ENCODE data around the gene DTWD2. TPM values are rescaled to one million over a fixed set of nuclear protein-coding genes. Genes with fewer than 3 reads are reported as not detected.

DTWD2 gene
- total RNA-seq, 1 experiment from 2014 or later: 10.1 TPM

- BruUV-seq (replicated peaks): no TSS peak
Measured at GRCh38 chr5:118905196-118905595, 83.2 kb downstream of the DTWD2 start.

DNA sequence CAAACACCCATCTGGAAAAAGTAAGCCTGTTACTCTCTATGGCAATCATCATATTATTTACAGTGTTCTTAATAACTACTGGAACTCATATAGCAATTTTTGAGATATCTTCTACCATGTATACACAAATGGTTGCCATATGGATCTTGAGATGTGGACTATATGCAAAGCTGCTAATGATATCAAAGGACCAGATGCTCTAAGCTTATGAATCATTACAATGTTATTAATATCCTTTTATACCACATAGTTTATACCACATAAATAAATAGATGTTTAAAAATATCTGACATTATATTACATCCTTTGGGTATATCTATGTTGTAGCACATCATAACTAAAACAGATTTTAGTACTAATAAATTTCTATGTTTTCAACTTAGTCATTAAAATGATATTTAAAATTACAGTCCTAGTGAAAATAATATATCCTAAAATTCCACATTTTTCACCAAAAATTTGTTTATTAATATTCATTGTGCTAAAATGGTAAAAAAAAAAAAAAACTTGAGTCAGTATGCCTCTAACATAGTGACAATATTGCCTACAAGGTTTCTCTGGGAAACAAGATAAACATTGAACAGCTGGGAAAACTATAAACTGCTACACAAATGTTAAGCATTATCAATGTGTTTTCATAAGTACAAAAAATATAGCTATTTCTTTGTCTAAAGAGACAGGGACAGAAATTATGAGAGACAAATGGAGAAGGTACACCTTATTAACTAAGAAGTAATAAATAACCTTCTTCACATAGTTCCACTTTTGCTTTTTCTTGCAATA is 85.5 kb downstream of the DTWD2 start:
- Mint-ChIP-seq H3K4me1 (ENCODE audit: insufficient read depth, unreplicated experiment) (no peaks in the 10 kb centered on the region), H3K27me3 (ENCODE audit: insufficient read depth, unreplicated experiment) (no peaks in the 10 kb centered on the region), H3K27ac (ENCODE audit: low read depth, unreplicated experiment) (no peak overlapping the region), H3K9me3 (ENCODE audit: unreplicated experiment) (no peaks in the 10 kb centered on the region), H3K36me3 (ENCODE audit: insufficient read depth, unreplicated experiment) (no peaks in the 10 kb centered on the region), H3K4me3 (ENCODE audit: unreplicated experiment) (no peak overlapping the region)
- intact Hi-C loops (cut with micrococcal nuclease): no loop called here
- no TSS peak for BruUV-seq (replicated peaks)
- TF ChIP-seq CTCF (IDR thresholded peaks at IDR 0.05; ENCODE audit: unreplicated experiment): no peak
- no peak for DNase-seq (ENCODE audit: unreplicated experiment)
- POLR2A ChIA-PET: no interaction called here
- CTCF ChIA-PET: interaction anchor here (0.7 to 1.5 kb wide), 2 partner anchors 85 to 1507 kb away, joined by 3 read pairs; partner anchors contain the start of gene DTWD2

More at GRCh38 chr5:118905196-118905595, 83.2 kb downstream of the DTWD2 start:
- no peak for DNase-seq (ENCODE audit: unreplicated experiment)
- no peaks in the 10 kb centered on the region for H3K4me1 Mint-ChIP-seq (ENCODE audit: insufficient read depth, unreplicated experiment)
- H3K27ac Mint-ChIP-seq (ENCODE audit: low read depth, unreplicated experiment): no peak overlapping the region
- ChIA-PET POLR2A (no interaction called here), CTCF (interaction anchor here (0.9 kb wide), 1 partner anchor 10 kb away, joined by 3 read pairs; no protein-coding TSS in a partner anchor)
- no peak overlapping the region for H3K4me3 Mint-ChIP-seq (ENCODE audit: unreplicated experiment)
- H3K9me3 Mint-ChIP-seq (ENCODE audit: unreplicated experiment): no peaks in the 10 kb centered on the region
- intact Hi-C loops (cut with micrococcal nuclease): no loop called here
- no peaks in the 10 kb centered on the region for H3K36me3 Mint-ChIP-seq (ENCODE audit: insufficient read depth, unreplicated experiment)
- H3K27me3 Mint-ChIP-seq (ENCODE audit: insufficient read depth, unreplicated experiment): no peaks in the 10 kb centered on the region
- TF ChIP-seq CTCF (IDR thresholded peaks at IDR 0.05; ENCODE audit: unreplicated experiment): no peak

DNA sequence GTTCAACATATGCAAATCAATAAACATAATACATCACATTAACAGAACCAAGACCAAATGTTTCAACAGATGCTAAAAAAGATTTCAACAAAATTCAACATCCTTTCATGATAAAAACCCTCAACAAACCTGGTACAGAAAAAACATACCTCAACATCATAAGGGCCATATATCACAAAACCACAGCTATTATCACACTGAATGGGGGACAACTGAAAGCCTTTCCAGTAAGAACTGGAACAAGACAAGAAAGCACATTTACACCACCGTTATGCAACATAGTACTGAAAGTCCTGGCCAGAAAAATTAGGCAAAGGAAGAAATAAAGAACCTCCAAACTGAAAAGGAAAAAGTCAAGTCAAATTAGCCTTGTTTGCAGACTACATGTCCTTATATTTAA is 93.6 kb downstream of the DTWD2 start:
- no peak for DNase-seq (ENCODE audit: unreplicated experiment)
- Mint-ChIP-seq H3K4me1 (ENCODE audit: insufficient read depth, unreplicated experiment) (no peaks in the 10 kb centered on the region), H3K27me3 (ENCODE audit: insufficient read depth, unreplicated experiment) (no peaks in the 10 kb centered on the region), H3K36me3 (ENCODE audit: insufficient read depth, unreplicated experiment) (no peaks in the 10 kb centered on the region), H3K4me3 (ENCODE audit: unreplicated experiment) (no peak overlapping the region), H3K9me3 (ENCODE audit: unreplicated experiment) (no peaks in the 10 kb centered on the region), H3K27ac (ENCODE audit: low read depth, unreplicated experiment) (no peak overlapping the region)
- TF ChIP-seq CTCF (IDR thresholded peaks at IDR 0.05; ENCODE audit: unreplicated experiment): no peak
- ChIA-PET POLR2A (no interaction called here), CTCF (no interaction called here)
- intact Hi-C loops (cut with micrococcal nuclease): no loop called here
- BruUV-seq (replicated peaks): no TSS peak

GRCh38 chr5:118891252-118891651 is 97.1 kb downstream of the DTWD2 start:
- H3K4me3 Mint-ChIP-seq (ENCODE audit: unreplicated experiment): no peak overlapping the region
- BruUV-seq (replicated peaks): no TSS peak
- H3K36me3 Mint-ChIP-seq (ENCODE audit: insufficient read depth, unreplicated experiment): no peaks in the 10 kb centered on the region
- H3K9me3 Mint-ChIP-seq (ENCODE audit: unreplicated experiment): no peaks in the 10 kb centered on the region
- no peak for DNase-seq (ENCODE audit: unreplicated experiment)
- POLR2A ChIA-PET: no interaction called here
- H3K27ac Mint-ChIP-seq (ENCODE audit: low read depth, unreplicated experiment): no peak overlapping the region
- H3K4me1 Mint-ChIP-seq (ENCODE audit: insufficient read depth, unreplicated experiment): no peaks in the 10 kb centered on the region
- CTCF ChIA-PET: interaction anchor here (0.8 kb wide), 1 partner anchor 36 kb away, joined by 3 read pairs; no protein-coding TSS in a partner anchor
- no peaks in the 10 kb centered on the region for H3K27me3 Mint-ChIP-seq (ENCODE audit: insufficient read depth, unreplicated experiment)
- intact Hi-C loops (cut with micrococcal nuclease): no loop called here
- TF ChIP-seq CTCF (IDR thresholded peaks at IDR 0.05; ENCODE audit: unreplicated experiment): no peak

Measured in MCF 10A (cell line).